ENCODE measurements around the gene RABAC1.
"Not testable (repeated sequence)": the region's sequence is repeated elsewhere in the genome, so short reads cannot be mapped to it uniquely, and the experiment has no call there.

Gene RABAC1

GRCh38 chr19:41917676-41918075, 41.4 kb downstream of the RABAC1 start:
- Histone ChIP-seq H3K27ac (ENCODE audit: low read depth, low read length) (no peak overlapping the region), H3K4me3 (ENCODE audit: low read depth in 1 of 5, low read length in 5 of 5) (no peak overlapping the region), H3K36me3 (ENCODE audit: control insufficient read depth in 5 of 5, insufficient read depth in 5 of 5, low read length in 5 of 5) (no peaks in the 10 kb centered on the region), H3K27me3 (ENCODE audit: control insufficient read depth in 5 of 5, insufficient read depth in 4 of 5, low read length in 5 of 5) (peaks cover 36 to 86% (median 80%) of the 10 kb centered on the region in 5 donors), H3K4me1 (ENCODE audit: control insufficient read depth in 5 of 5, insufficient read depth in 5 of 5, low read length in 5 of 5) (peaks cover 0 to 6% (median 0%) of the 10 kb centered on the region in 5 donors), H3K9me3 (ENCODE audit: control insufficient read depth in 5 of 5, low read length in 5 of 5) (no peaks in the 10 kb centered on the region), H3K9ac (ENCODE audit: low read length in 5 of 5) (no peak overlapping the region)

DNA sequence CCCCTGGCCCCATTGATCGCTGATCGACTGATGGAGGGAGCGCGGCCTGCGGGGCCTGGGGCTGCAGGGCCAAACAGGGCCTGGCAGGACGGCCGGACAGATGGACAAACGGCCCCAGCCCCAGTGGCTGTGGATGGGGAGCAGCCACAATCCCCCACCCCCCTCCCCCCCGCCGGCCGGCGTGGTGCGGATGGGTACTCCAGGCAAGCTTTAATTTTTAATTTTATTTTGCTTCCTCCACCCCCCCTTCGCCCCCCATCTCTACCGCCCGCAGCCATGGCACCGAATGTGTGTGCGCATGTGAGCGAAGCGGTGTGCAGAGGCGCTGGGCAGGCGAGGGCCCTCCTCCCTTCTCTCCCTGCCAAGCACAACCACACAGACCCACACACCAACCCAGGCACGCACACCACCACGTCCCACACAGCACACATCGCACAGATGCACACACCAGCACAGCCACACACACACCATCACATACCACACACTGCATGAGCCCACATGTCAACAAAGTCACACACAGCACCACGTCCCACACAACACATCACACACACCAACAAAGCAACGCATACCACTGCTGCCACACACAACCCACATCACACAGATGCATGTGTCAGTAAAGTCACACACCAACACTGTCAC, 43.2 kb downstream of the RABAC1 start:
- Histone ChIP-seq H3K27ac (ENCODE audit: low read depth, low read length) (no peak overlapping the region), H3K9ac (ENCODE audit: low read length in 5 of 5) (no peak overlapping the region), H3K9me3 (ENCODE audit: control insufficient read depth in 5 of 5, low read length in 5 of 5) (no peaks in the 10 kb centered on the region), H3K4me3 (ENCODE audit: low read depth in 1 of 5, low read length in 5 of 5) (no peak overlapping the region), H3K4me1 (ENCODE audit: control insufficient read depth in 5 of 5, insufficient read depth in 5 of 5, low read length in 5 of 5) (peaks cover 0 to 6% (median 0%) of the 10 kb centered on the region in 5 donors), H3K36me3 (ENCODE audit: control insufficient read depth in 5 of 5, insufficient read depth in 5 of 5, low read length in 5 of 5) (no peaks in the 10 kb centered on the region), H3K27me3 (ENCODE audit: control insufficient read depth in 5 of 5, insufficient read depth in 4 of 5, low read length in 5 of 5) (peaks cover 39 to 87% (median 74%) of the 10 kb centered on the region in 5 donors)

GRCh38 chr19:41915021-41915775, 43.9 kb downstream of the RABAC1 start:
- Histone ChIP-seq H3K9me3 (ENCODE audit: control insufficient read depth in 5 of 5, low read length in 5 of 5) (no peaks in the 10 kb centered on the region), H3K4me3 (ENCODE audit: low read depth in 1 of 5, low read length in 5 of 5) (peak overlapping the region in 1 of 5 donors; percentile 9), H3K27me3 (ENCODE audit: control insufficient read depth in 5 of 5, insufficient read depth in 4 of 5, low read length in 5 of 5) (peaks cover 44 to 82% (median 67%) of the 10 kb centered on the region in 5 donors), H3K27ac (ENCODE audit: low read depth, low read length) (no peak overlapping the region), H3K4me1 (ENCODE audit: control insufficient read depth in 5 of 5, insufficient read depth in 5 of 5, low read length in 5 of 5) (peaks cover 0 to 6% (median 0%) of the 10 kb centered on the region in 5 donors), H3K36me3 (ENCODE audit: control insufficient read depth in 5 of 5, insufficient read depth in 5 of 5, low read length in 5 of 5) (no peaks in the 10 kb centered on the region), H3K9ac (ENCODE audit: low read length in 5 of 5) (no peak overlapping the region)

DNA sequence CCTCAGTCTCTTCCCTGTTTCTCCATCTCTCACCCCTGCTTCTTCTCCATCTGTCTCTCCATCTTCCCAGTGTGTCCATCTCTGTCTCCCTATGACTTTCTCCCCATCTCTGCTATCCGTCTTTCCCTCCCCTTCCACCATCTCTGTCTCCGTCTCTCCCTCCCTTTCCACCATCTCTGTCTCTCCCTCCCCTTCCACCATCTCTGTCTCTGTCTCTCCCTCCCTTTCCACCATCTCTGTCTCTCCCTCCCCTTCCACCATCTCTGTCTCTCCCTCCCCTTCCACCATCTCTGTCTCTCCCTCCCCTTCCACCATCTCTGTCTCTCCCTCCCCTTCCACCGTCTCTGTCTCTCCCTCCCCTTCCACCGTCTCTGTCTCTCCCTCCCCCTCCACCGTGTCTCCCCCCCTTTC, 44.7 kb downstream of the RABAC1 start:
- H3K9me3 ChIP-seq (ENCODE audit: control insufficient read depth in 5 of 5, low read length in 5 of 5); H3K36me3 ChIP-seq (ENCODE audit: control insufficient read depth in 5 of 5, insufficient read depth in 5 of 5, low read length in 5 of 5); H3K4me1 ChIP-seq (ENCODE audit: control insufficient read depth in 5 of 5, insufficient read depth in 5 of 5, low read length in 5 of 5); H3K4me3 ChIP-seq (ENCODE audit: low read depth in 1 of 5, low read length in 5 of 5); H3K9ac ChIP-seq (ENCODE audit: low read length in 5 of 5); H3K27ac ChIP-seq (ENCODE audit: low read depth, low read length): not testable (repeated sequence)
- peaks cover 44 to 78% (median 59%) of the 10 kb centered on the region in 5 donors for H3K27me3 ChIP-seq (ENCODE audit: control insufficient read depth in 5 of 5, insufficient read depth in 4 of 5, low read length in 5 of 5)

DNA sequence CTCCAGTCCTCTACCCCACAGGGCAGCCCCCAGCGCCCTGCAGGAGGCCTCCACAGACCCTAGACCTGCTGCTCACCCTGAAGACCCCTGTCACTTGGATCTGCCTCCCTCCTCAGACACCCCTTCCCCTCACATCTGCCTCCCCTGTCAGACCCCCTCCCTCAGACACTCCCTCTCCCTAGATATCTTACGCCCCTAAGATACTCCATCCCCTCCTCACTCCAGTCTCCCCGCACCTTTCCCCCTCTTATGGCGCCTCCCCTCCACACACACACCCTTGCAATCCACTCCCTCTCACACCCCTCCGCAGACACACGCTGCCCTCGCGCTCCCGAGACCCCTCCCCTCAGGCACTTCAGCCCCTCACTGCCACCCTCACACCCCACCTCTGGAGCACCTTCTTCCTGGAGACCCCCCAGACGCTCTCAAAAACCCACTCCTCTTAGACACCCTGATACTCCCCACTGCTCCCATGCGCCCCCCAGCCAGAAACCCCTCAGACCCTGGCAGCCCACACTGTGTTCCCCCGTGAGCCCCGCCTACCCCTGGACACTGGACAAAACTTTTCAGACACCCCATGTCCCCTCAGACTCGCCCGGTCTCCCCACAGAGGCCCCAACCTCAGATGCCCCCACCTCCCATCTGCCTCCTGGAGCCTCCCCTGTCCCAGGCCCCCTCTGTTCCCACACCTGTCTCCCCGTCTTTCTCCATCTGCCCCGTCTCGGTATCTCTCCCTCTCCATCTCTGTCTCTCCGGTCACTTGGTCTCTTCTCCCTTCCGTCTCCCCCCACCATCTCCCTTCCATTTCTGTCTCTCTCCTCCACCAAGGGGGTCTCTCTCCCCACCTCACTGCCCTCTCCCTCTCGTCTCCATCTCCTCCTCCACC, 45.3 kb downstream of the RABAC1 start:
- Histone ChIP-seq H3K27ac (ENCODE audit: low read depth, low read length) (no peak overlapping the region), H3K9ac (ENCODE audit: low read length in 5 of 5) (no peak overlapping the region), H3K27me3 (ENCODE audit: control insufficient read depth in 5 of 5, insufficient read depth in 4 of 5, low read length in 5 of 5) (peaks cover 44 to 71% (median 54%) of the 10 kb centered on the region in 5 donors), H3K4me3 (ENCODE audit: low read depth in 1 of 5, low read length in 5 of 5) (no peak overlapping the region), H3K9me3 (ENCODE audit: control insufficient read depth in 5 of 5, low read length in 5 of 5) (no peaks in the 10 kb centered on the region), H3K36me3 (ENCODE audit: control insufficient read depth in 5 of 5, insufficient read depth in 5 of 5, low read length in 5 of 5) (no peaks in the 10 kb centered on the region), H3K4me1 (ENCODE audit: control insufficient read depth in 5 of 5, insufficient read depth in 5 of 5, low read length in 5 of 5) (peaks cover 0 to 6% (median 0%) of the 10 kb centered on the region in 5 donors)

- no peaks in the 10 kb centered on the region for H3K36me3 ChIP-seq (ENCODE audit: control insufficient read depth in 5 of 5, insufficient read depth in 5 of 5, low read length in 5 of 5)
- H3K4me3 ChIP-seq (ENCODE audit: low read depth in 1 of 5, low read length in 5 of 5): no peak overlapping the region
- H3K27me3 ChIP-seq (ENCODE audit: control insufficient read depth in 5 of 5, insufficient read depth in 4 of 5, low read length in 5 of 5): peaks cover 44 to 64% (median 46%) of the 10 kb centered on the region in 5 donors
- peaks cover 0 to 6% (median 0%) of the 10 kb centered on the region in 5 donors for H3K4me1 ChIP-seq (ENCODE audit: control insufficient read depth in 5 of 5, insufficient read depth in 5 of 5, low read length in 5 of 5)
- no peaks in the 10 kb centered on the region for H3K9me3 ChIP-seq (ENCODE audit: control insufficient read depth in 5 of 5, low read length in 5 of 5)
- no peak overlapping the region for H3K27ac ChIP-seq (ENCODE audit: low read depth, low read length)
- H3K9ac ChIP-seq (ENCODE audit: low read length in 5 of 5): no peak overlapping the region
These were observed 46.1 kb downstream of the RABAC1 start for GRCh38 chr19:41912899-41913537.

- peaks cover 0 to 6% (median 0%) of the 10 kb centered on the region in 5 donors for H3K4me1 ChIP-seq (ENCODE audit: control insufficient read depth in 5 of 5, insufficient read depth in 5 of 5, low read length in 5 of 5)
- peaks cover 0 to 4% (median under 1%) of the 10 kb centered on the region in 5 donors for H3K36me3 ChIP-seq (ENCODE audit: control insufficient read depth in 5 of 5, insufficient read depth in 5 of 5, low read length in 5 of 5)
- no peak overlapping the region for H3K4me3 ChIP-seq (ENCODE audit: low read depth in 1 of 5, low read length in 5 of 5)
- H3K27me3 ChIP-seq (ENCODE audit: control insufficient read depth in 5 of 5, insufficient read depth in 4 of 5, low read length in 5 of 5): peaks cover 39 to 57% (median 39%) of the 10 kb centered on the region in 5 donors
- H3K9me3 ChIP-seq (ENCODE audit: control insufficient read depth in 5 of 5, low read length in 5 of 5): no peaks in the 10 kb centered on the region
- H3K27ac ChIP-seq (ENCODE audit: low read depth, low read length): no peak overlapping the region
- no peak overlapping the region for H3K9ac ChIP-seq (ENCODE audit: low read length in 5 of 5)
These were observed 47.0 kb downstream of the RABAC1 start for GRCh38 chr19:41911889-41912731.

GRCh38 chr19:41910992-41911888, 47.9 kb downstream of the RABAC1 start:
- no peak overlapping the region for H3K9ac ChIP-seq (ENCODE audit: low read length in 5 of 5)
- H3K27me3 ChIP-seq (ENCODE audit: control insufficient read depth in 5 of 5, insufficient read depth in 4 of 5, low read length in 5 of 5): peaks cover 31 to 49% (median 35%) of the 10 kb centered on the region in 5 donors
- peaks cover 0 to 12% (median 9%) of the 10 kb centered on the region in 5 donors for H3K36me3 ChIP-seq (ENCODE audit: control insufficient read depth in 5 of 5, insufficient read depth in 5 of 5, low read length in 5 of 5)
- H3K4me1 ChIP-seq (ENCODE audit: control insufficient read depth in 5 of 5, insufficient read depth in 5 of 5, low read length in 5 of 5): peaks cover 0 to 6% (median 0%) of the 10 kb centered on the region in 5 donors
- no peaks in the 10 kb centered on the region for H3K9me3 ChIP-seq (ENCODE audit: control insufficient read depth in 5 of 5, low read length in 5 of 5)
- H3K4me3 ChIP-seq (ENCODE audit: low read depth in 1 of 5, low read length in 5 of 5): no peak overlapping the region
- H3K27ac ChIP-seq (ENCODE audit: low read depth, low read length): no peak overlapping the region
